ENCODE results near the gene CREBBP.

- no peak for TF ChIP-seq MAX (IDR thresholded peaks at IDR 0.05; ENCODE audit: insufficient read depth, insufficient read length)
- TF ChIP-seq POLR2AphosphoS5 (IDR thresholded peaks at IDR 0.05; ENCODE audit: insufficient read depth, low read depth, low read length): no peak
- TF ChIP-seq, protein P1, sequence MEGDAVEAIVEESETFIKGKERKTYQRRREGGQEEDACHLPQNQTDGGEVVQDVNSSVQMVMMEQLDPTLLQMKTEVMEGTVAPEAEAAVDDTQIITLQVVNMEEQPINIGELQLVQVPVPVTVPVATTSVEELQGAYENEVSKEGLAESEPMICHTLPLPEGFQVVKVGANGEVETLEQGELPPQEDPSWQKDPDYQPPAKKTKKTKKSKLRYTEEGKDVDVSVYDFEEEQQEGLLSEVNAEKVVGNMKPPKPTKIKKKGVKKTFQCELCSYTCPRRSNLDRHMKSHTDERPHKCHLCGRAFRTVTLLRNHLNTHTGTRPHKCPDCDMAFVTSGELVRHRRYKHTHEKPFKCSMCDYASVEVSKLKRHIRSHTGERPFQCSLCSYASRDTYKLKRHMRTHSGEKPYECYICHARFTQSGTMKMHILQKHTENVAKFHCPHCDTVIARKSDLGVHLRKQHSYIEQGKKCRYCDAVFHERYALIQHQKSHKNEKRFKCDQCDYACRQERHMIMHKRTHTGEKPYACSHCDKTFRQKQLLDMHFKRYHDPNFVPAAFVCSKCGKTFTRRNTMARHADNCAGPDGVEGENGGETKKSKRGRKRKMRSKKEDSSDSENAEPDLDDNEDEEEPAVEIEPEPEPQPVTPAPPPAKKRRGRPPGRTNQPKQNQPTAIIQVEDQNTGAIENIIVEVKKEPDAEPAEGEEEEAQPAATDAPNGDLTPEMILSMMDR (IDR thresholded peaks at IDR 0.05; ENCODE audit: extremely low read depth in 1 of 2, insufficient read depth in 1 of 2, low read depth in 1 of 2, low read length in 2 of 2): no peak
- TF ChIP-seq EZH2 (IDR thresholded peaks at IDR 0.05; ENCODE audit: borderline replicate concordance, low read depth, low read length, severe bottlenecking): no peak
- no peak for TF ChIP-seq JUN (IDR thresholded peaks at IDR 0.05; ENCODE audit: borderline replicate concordance, insufficient read depth, insufficient read length, low read depth)
- TF ChIP-seq GATA2 (IDR thresholded peaks at IDR 0.05; ENCODE audit: insufficient read depth, insufficient read length, low read depth, low read length): no peak
- TF ChIP-seq MYC (IDR thresholded peaks at IDR 0.05; ENCODE audit: low read depth, low read length): no peak
Observed at GRCh38 chr16:3874242-3874641, 6.3 kb downstream of the CREBBP start.

Data from endothelial cell of umbilical vein (primary cell).